Endodermal cell (in vitro differentiated cells): ENCODE measurements around the gene ALDH1L1. TPM values are rescaled to one million over a fixed set of nuclear protein-coding genes. Genes with fewer than 3 reads are reported as not detected.

Experiments
- DNase-seq: peaks from one replicate; pipeline ENCODE4 v3.0.0-alpha.2; 2017
- H3K27ac ChIP-seq: 2 replicates; pipeline ENCODE4 v1.5.1; 2013; ENCODE audit warnings: mild to moderate bottlenecking, low read depth, low read length, moderate library complexity
- H3K27me3 ChIP-seq: 2 replicates; pipeline ENCODE4 v1.6.1; 2013; ENCODE audit warnings: mild to moderate bottlenecking, low read length, moderate library complexity; ENCODE audit not compliant: insufficient read depth, control insufficient read depth, poor library complexity, severe bottlenecking
- H3K36me3 ChIP-seq: 2 replicates; pipeline ENCODE4 v1.7.0; 2013; ENCODE audit warnings: mild to moderate bottlenecking, low read length, moderate library complexity; ENCODE audit not compliant: control insufficient read depth, insufficient read depth
- H3K4me1 ChIP-seq: one replicate; pipeline ENCODE4 v1.7.0; 2013; ENCODE audit warnings: low read length; ENCODE audit not compliant: control insufficient read depth, insufficient read depth
- H3K4me3 ChIP-seq: 2 replicates; pipeline ENCODE4 v1.5.1; 2013; ENCODE audit warnings: mild to moderate bottlenecking, low read length, moderate library complexity
- H3K9ac ChIP-seq: 2 replicates; pipeline ENCODE4 v1.6.1; 2013; ENCODE audit warnings: mild to moderate bottlenecking, low read length, moderate library complexity; ENCODE audit not compliant: poor library complexity, severe bottlenecking; ENCODE audit errors: extremely low read depth
- H3K9me3 ChIP-seq: 2 replicates; pipeline ENCODE4 v1.6.1; 2013; ENCODE audit warnings: mild to moderate bottlenecking, low read length, moderate library complexity; ENCODE audit not compliant: control insufficient read depth
- H3K27ac Mint-ChIP-seq: 2 replicates; pipeline ENCODE4 v1.8.0; 2020; ENCODE audit warnings: mixed read lengths
- H3K27me3 Mint-ChIP-seq: 2 replicates; pipeline ENCODE4 v1.8.0; 2021; ENCODE audit warnings: mild to moderate bottlenecking, mixed read lengths; ENCODE audit not compliant: insufficient read depth
- H3K36me3 Mint-ChIP-seq: 2 replicates; pipeline ENCODE4 v1.8.0; 2020; ENCODE audit warnings: low read depth, mixed read lengths
- H3K4me1 Mint-ChIP-seq: 2 replicates; pipeline ENCODE4 v1.8.0; 2020; ENCODE audit warnings: mixed read lengths
- H3K4me3 Mint-ChIP-seq: 2 replicates; pipeline ENCODE4 v1.8.0; 2020; ENCODE audit warnings: mild to moderate bottlenecking, moderate library complexity, mixed read lengths
- H3K9me3 Mint-ChIP-seq: 2 replicates; pipeline ENCODE4 v1.8.0; 2020; ENCODE audit warnings: mild to moderate bottlenecking, mixed read lengths
- CTCF ChIP-seq: fragments of 200-600 bp; sonication (generic); conservative IDR thresholded peaks from 2 replicates; pipeline ENCODE4 v1.5.0; 2021; ENCODE audit warnings: antibody characterized with exemption, mild to moderate bottlenecking
- WGBS, 2 experiments: methylation state at CpG; one replicate each; pipeline versions ENCODE4 v1.1.5 to v1.1.7; 2013; ENCODE audit warnings: missing lambda C conversion rate in 2 of 2, mixed read lengths in 1 of 2; ENCODE audit not compliant: insufficient coverage in 1 of 2, insufficient read length in 1 of 2; 5-methylcytosine and 5-hydroxymethylcytosine counted together
- total RNA-seq, 2 donors: library from RNA; stranded (reverse); fragmentation: NEBNext Ultra II Directional in 1 of 2; extraction: Animal tissue kit (Norgen Biotek cat#: 25700) in 1 of 2; gene quantifications; 2 replicates in 1 of 2; 3 replicates in 1 of 2; pipeline ENCODE4 v1.2.1, GENCODE V29; 2021

Gene ALDH1L1
- total RNA-seq, 2 donors from 2014 or later: 1.0 to 1.6 TPM

- no peak overlapping the region for H3K9ac ChIP-seq
- no peaks in the 10 kb centered on the region for H3K27me3 Mint-ChIP-seq
- H3K4me3 Mint-ChIP-seq: no peak overlapping the region
- H3K27ac Mint-ChIP-seq: no peak overlapping the region
- no peak for DNase-seq
- H3K4me1 Mint-ChIP-seq: no peaks in the 10 kb centered on the region
- H3K27me3 ChIP-seq: no peaks in the 10 kb centered on the region
- peaks cover 3% of the 10 kb centered on the region for H3K9me3 Mint-ChIP-seq
- no peaks in the 10 kb centered on the region for H3K4me1 ChIP-seq
- WGBS, 2 experiments: 90 to 97% methylated on average over 8 to 13 of the region's 13 CpGs
- H3K27ac ChIP-seq: no peak overlapping the region
- no peak for TF ChIP-seq CTCF
- H3K36me3 ChIP-seq: no peaks in the 10 kb centered on the region
- no peaks in the 10 kb centered on the region for H3K9me3 ChIP-seq
- H3K36me3 Mint-ChIP-seq: no peaks in the 10 kb centered on the region
- no peak overlapping the region for H3K4me3 ChIP-seq
Measured at GRCh38 chr3:126152901-126153694, 27.3 kb downstream of the ALDH1L1 start.

- Histone ChIP-seq H3K9ac (no peak overlapping the region), H3K4me3 (no peak overlapping the region), H3K36me3 (no peaks in the 10 kb centered on the region), H3K27me3 (no peaks in the 10 kb centered on the region), H3K4me1 (no peaks in the 10 kb centered on the region), H3K9me3 (no peaks in the 10 kb centered on the region), H3K27ac (no peak overlapping the region)
- 87 to 93% methylated on average over 5 to 9 of the region's 9 CpGs for whole genome bisulfite sequencing, 2 experiments
- no peak overlapping the region for H3K27ac Mint-ChIP-seq
- no peak for DNase-seq
- H3K27me3 Mint-ChIP-seq: no peaks in the 10 kb centered on the region
- H3K9me3 Mint-ChIP-seq: peaks cover 3% of the 10 kb centered on the region
- H3K36me3 Mint-ChIP-seq: no peaks in the 10 kb centered on the region
- no peaks in the 10 kb centered on the region for H3K4me1 Mint-ChIP-seq
- no peak for TF ChIP-seq CTCF
- H3K4me3 Mint-ChIP-seq: no peak overlapping the region
Measured at GRCh38 chr3:126152458-126152857, 27.9 kb downstream of the ALDH1L1 start.

- peaks cover 3% of the 10 kb centered on the region for H3K9me3 Mint-ChIP-seq
- H3K36me3 ChIP-seq: no peaks in the 10 kb centered on the region
- H3K4me3 Mint-ChIP-seq: no peak overlapping the region
Measured at GRCh38 chr3:126151562-126152302, 28.7 kb downstream of the ALDH1L1 start.

More at GRCh38 chr3:126151562-126152302, 28.7 kb downstream of the ALDH1L1 start:
- Histone ChIP-seq H3K4me3 (no peak overlapping the region), H3K4me1 (no peaks in the 10 kb centered on the region), H3K27me3 (no peaks in the 10 kb centered on the region), H3K9me3 (no peaks in the 10 kb centered on the region), H3K9ac (no peak overlapping the region), H3K27ac (no peak overlapping the region)
- Mint-ChIP-seq H3K27ac (no peak overlapping the region), H3K27me3 (no peaks in the 10 kb centered on the region), H3K4me1 (no peaks in the 10 kb centered on the region), H3K36me3 (no peaks in the 10 kb centered on the region)
- peak; percentile 9 for DNase-seq
- whole genome bisulfite sequencing, 2 experiments: 89% methylated on average over 6 of the region's 6 CpGs; no CpG with 5 or more reads in 1 of the 2 experiments
- TF ChIP-seq CTCF: no peak
